HG03135 (cell line): ENCODE results near the gene PARVA.

Source experiments
- ATAC-seq: cut with Tn5 transposase; IDR thresholded peaks from one replicate; pipeline ENCODE4 v1.9.1; 2021; ENCODE audit warnings: mild to moderate bottlenecking, moderate library complexity; ENCODE audit not compliant: unreplicated experiment

PARVA gene

DNA sequence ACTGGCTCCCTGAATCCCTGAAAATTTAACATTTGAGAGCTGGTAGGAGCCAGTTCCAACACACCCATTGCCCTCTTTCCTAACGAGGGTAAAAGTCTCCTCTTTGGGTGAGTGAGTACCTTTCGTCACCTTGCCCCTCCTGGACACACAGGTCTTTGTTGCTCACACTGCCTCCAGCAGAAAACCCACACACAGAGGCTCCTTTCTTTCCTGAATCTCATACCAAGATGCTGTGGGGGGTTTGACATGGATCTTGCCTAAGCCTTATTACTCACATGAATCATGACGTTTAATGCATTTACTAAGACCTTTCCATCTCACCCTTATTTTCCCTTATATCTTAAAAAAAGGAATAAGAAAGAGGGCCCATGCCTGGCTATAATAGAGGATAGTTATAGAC is 53.0 kb downstream of the PARVA start:
- ATAC-seq, result no peak

- no peak for ATAC-seq
Measured at GRCh38 chr11:12430954-12431595, 53.7 kb downstream of the PARVA start.

GRCh38 chr11:12432507-12432906 is 55.1 kb downstream of the PARVA start:
- ATAC-seq, result no peak

DNA sequence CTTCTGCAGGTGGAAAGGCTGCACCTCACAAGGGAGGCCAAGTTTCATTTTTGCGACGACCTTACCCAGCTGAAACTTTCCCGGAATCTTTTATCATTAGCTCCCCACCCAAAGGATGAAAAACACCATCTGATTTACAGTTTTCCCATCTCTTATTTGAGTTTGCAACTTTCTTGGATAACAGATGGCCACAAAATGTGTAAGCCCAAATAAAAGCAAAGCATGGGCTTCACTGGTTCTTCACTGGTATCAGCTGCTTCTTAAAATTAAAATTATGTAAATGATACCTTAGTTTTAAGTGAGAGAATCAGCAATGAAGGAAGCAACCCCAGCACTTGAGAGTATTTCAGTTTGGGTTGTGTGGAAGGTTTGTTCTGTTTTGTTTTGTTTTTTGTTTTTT is 55.8 kb downstream of the PARVA start:
- ATAC-seq, result no peak

DNA sequence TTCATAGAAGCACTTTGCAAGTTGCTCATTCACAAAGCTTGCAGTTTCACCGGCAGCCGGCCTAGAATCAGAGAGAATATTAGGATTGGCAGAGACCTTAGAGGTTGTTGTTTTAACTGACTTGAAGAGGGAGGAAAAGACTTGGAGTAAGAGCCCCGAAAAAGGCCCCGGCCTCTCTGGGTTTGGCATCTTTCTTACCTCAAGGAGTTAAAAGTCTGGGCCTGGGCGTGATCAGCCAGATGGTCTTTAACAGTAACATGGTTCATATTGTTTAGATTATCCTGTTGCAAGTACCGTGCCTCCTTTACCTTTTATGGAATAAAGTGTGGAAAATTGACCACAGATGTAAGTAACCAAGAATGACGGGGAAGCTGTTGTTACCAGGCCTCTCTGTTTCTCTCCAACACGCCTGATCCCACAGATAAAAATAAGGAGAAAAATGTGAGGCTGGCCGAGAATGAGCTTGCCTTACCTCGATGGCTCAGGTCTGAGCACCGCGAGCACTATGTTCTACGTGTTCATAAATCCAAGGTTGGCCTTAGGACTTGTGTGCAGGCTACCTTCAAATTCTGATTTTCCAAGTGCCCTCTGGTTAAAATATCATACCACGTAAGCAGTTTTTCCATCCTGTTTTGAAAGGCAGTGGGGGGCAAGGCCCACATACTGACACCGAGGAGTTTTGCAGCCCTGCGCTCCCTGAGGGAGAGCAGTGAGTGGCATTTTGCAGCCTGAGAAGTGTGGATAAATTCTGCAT is 56.4 kb downstream of the PARVA start:
- ATAC-seq, result no peak

DNA sequence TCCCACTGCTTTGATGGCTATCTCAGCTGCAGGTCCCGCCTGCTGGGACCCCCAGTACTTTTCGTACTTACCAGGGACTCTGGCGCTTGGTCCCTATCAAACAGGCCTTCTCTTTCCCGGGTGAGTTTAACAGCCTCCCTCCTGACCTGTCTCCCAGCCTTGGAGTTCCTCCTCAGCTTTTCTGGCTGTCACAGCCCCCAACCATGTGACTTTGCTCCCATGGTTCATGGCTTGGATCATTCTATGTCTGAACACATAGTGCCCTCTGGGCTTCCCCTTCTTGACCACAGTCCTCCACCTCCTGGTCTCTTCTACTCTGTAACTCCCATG is 56.9 kb downstream of the PARVA start:
- no peak for ATAC-seq

DNA sequence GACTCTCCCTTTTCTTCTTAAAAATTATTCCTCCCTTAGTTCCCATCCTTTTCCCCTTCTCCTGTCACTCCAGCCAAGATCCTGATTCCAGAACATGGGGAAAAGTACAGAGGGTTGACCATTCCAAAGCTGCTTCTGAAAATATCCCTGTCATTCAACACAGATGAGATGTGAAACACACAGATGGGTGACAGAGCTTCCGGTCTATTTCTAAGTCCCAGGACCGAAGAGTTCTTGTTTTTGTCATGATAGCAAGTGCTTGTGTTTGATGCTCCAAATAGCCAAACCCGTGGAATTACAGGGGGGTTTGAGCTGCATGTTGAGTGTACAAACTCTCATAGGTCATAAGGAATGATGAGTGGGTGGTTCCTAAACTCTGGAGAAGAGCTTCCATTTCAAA is 57.9 kb downstream of the PARVA start:
- ATAC-seq, result no peak

- ATAC-seq, result no peak
Measured at GRCh38 chr11:12436266-12436665, 58.9 kb downstream of the PARVA start.

- ATAC-seq, result no peak
Measured at GRCh38 chr11:12438291-12438690, 60.9 kb downstream of the PARVA start.

DNA sequence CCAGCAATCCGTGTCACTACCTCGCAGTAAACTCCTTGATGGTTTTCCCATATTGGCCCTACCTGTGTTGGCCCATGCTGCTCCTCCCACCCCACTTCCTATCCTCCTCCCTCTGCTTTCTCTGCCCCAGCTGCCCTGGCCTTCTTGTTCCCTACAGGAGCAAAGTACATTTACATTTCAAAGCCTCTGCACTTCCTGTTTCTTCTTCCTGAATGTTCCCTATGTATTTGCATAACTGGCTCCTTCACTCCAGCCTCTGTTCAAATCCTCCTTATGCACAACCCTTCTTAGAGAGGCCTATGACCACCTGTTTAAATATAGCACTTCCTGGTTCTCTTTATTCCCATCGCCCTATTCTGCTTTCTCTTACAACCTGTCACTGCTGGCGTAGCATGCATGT is 62.2 kb downstream of the PARVA start:
- no peak for ATAC-seq

- ATAC-seq, result no peak
Measured at GRCh38 chr11:12440565-12440964, 63.2 kb downstream of the PARVA start.

DNA sequence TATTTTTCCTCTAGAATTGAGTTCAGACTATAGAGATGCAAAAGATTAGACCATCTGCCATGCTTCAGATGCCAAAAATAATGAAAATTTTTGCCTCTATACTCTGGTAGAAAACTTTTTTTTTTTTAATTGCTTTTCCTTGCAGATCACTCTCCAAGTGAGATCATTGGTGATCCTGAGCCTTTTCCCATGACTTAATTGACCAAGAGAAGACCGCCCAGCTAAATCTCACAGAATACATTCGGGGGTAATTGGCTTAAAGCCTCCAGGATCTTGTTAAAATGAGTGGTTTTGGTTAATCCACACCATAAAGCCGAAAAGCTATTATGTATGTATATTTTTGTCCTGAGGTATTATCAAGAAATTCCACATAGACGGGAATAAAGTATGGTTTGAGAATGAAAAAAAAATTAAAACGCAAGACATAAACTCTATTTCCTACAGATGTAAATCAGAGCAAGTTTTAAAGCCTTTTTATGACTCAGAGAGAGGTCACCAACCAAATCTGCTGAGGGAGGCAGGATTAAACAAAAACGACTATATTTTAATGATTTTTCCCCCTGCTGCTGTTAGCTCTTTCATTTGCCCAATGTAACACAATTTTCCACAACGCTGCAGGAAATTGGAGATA is 64.0 kb downstream of the PARVA start:
- ATAC-seq, result no peak

GRCh38 chr11:12444601-12445000 is 67.2 kb downstream of the PARVA start:
- ATAC-seq, result no peak

DNA sequence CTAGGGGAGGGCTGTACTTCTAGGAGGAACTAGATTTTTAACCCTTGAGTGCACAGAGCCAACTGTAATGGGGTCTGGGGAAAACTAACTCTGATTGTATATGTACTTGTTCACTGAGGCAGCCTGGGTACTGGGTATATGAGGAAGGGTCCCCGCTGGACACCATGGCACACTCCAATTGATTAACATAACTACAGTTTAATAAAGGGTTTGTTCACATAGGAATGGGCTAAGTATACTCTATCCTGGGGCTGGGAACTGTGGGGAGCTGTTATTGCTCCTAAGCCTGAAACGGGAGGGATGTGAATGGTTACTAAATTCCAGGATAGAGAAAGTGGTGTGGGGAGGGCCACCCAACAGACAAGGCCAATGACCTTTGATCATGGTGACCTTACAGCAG is 67.6 kb downstream of the PARVA start:
- no peak for ATAC-seq

- no peak for ATAC-seq
Measured at GRCh38 chr11:12446863-12447262, 69.5 kb downstream of the PARVA start.

- ATAC-seq, result no peak
Measured at GRCh38 chr11:12448131-12448939, 71.0 kb downstream of the PARVA start.

GRCh38 chr11:12449961-12450715 is 72.8 kb downstream of the PARVA start:
- ATAC-seq, result no peak

GRCh38 chr11:12451179-12451814 is 73.9 kb downstream of the PARVA start:
- no peak for ATAC-seq

DNA sequence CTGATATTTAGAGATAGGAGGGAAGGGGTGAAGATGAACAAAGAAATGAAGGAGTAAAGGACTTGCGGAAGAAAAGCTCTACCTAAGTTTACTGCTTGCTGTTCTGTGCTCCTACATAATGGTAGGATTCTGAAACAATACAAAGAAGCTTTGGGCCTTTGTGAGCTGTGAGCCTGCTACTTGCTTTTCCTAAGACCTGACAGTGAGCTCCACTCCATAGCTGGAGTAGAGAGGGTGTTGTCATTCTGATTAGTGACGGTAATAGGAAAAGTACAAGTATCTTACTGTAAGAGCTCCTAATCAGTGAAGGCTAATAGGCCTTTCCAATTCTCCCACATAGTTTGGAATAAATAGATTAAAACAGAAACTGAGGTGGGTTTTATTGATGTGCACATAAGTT is 75.9 kb downstream of the PARVA start:
- no peak for ATAC-seq

DNA sequence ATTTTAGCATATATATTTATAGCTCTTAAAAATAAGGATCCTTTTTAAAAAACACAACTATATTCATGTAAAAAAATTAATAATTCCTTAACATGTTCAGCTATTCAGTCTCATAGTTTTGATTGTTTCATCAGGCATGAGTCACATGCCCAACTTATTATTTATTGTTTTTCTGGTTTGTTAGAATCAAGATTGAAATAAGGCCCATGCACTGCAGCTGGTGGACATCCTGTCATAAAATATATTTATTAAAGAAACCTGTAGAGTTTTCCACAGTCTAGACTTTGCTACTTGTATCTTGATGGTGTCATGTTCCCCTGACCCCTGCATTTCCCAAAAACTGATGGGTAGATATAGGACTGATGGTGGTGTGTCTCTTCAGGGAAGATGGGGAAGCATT is 77.4 kb downstream of the PARVA start:
- no peak for ATAC-seq
